B cell (primary cell): ENCODE results near the gene SBK2.

ENCODE experiments used
- CTCF ChIP-seq: fragments of 200-600 bp; IDR thresholded peaks from one replicate; pipeline ENCODE4 v1.8.0; 2022; ENCODE audit warnings: antibody characterized with exemption, mild to moderate bottlenecking
- EZH2 ChIP-seq: IDR thresholded peaks from 2 replicates; pipeline ENCODE4 v1.6.1; 2012; ENCODE audit warnings: borderline replicate concordance, low read depth, mild to moderate bottlenecking, moderate library complexity, low read length; ENCODE audit not compliant: insufficient read depth, poor library complexity, severe bottlenecking

- TF ChIP-seq CTCF (no peak), EZH2 (no peak)
Observed at GRCh38 chr19:55579766-55580621, 43.1 kb upstream of the SBK2 start.
